Measurements from ENCODE around the gene SPNS2.

Gene SPNS2

GRCh38 chr17:4551141-4551540 is 52.5 kb downstream of the SPNS2 start:
- no peak for DNase-seq
- no peaks in the 10 kb centered on the region for H3K9me3 Mint-ChIP-seq

GRCh38 chr17:4551796-4552525 is 53.3 kb downstream of the SPNS2 start:
- Mint-ChIP-seq H3K9me3 (no peaks in the 10 kb centered on the region), H3K27ac (no peak overlapping the region), H3K36me3 (ENCODE audit: low read depth) (peaks cover 10% of the 10 kb centered on the region), H3K4me3 (no peak overlapping the region), H3K4me1 (peaks cover 35% of the 10 kb centered on the region), H3K27me3 (ENCODE audit: low read depth, poor library complexity) (no peaks in the 10 kb centered on the region)
- DNase-seq = no peak
- no peak for TF ChIP-seq CTCF (IDR thresholded peaks at IDR 0.05)

More at GRCh38 chr17:4551141-4551540, 52.5 kb downstream of the SPNS2 start:
- no peaks in the 10 kb centered on the region for H3K27me3 Mint-ChIP-seq (ENCODE audit: low read depth, poor library complexity)
- no peak for TF ChIP-seq CTCF (IDR thresholded peaks at IDR 0.05)
- H3K27ac Mint-ChIP-seq = no peak overlapping the region
- H3K36me3 Mint-ChIP-seq (ENCODE audit: low read depth) = peaks cover 10% of the 10 kb centered on the region
- no peak overlapping the region for H3K4me3 Mint-ChIP-seq
- H3K4me1 Mint-ChIP-seq = peaks cover 27% of the 10 kb centered on the region

GRCh38 chr17:4553669-4554068 is 55.0 kb downstream of the SPNS2 start:
- no peak for TF ChIP-seq CTCF (IDR thresholded peaks at IDR 0.05)
- peaks cover 6% of the 10 kb centered on the region for H3K36me3 Mint-ChIP-seq (ENCODE audit: low read depth)
- H3K4me3 Mint-ChIP-seq = peak overlapping the region; percentile 89
- no peak for DNase-seq
- no peak overlapping the region for H3K27ac Mint-ChIP-seq
- H3K9me3 Mint-ChIP-seq = no peaks in the 10 kb centered on the region
- no peaks in the 10 kb centered on the region for H3K27me3 Mint-ChIP-seq (ENCODE audit: low read depth, poor library complexity)
- peaks cover 43% of the 10 kb centered on the region for H3K4me1 Mint-ChIP-seq

DNA sequence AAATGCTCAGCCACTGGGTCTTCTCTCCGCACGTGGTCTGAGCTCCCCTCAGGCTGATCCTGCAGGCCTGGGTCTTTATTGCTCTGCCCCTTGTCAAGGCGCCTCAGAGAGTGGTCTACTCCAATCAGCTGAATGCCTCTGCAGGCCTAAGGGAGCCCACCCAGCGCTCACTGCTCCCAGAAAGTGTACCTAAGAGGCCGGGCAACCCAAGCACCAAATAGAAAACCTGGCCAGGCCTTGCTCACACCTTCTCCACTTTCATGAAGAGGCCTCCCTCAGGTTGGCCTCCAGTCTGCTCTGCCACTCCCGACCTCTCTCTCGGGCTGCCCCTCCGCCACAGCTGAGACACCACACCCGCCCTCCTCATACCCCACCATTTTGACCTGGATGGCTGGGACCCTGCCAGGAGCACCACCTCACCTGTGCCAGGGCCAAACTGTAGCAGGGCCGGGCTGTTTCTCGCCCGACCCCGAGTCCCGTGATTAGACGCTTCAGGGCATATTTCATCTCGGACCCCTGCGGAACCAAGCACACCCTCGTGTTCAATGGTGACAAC is 55.8 kb downstream of the SPNS2 start:
- peak overlapping the region; percentile 89 for H3K4me3 Mint-ChIP-seq
- TF ChIP-seq CTCF (IDR thresholded peaks at IDR 0.05) = no peak
- H3K27me3 Mint-ChIP-seq (ENCODE audit: low read depth, poor library complexity) = no peaks in the 10 kb centered on the region
- no peak for DNase-seq
- peaks cover 43% of the 10 kb centered on the region for H3K4me1 Mint-ChIP-seq
- H3K9me3 Mint-ChIP-seq = no peaks in the 10 kb centered on the region
- peaks cover 6% of the 10 kb centered on the region for H3K36me3 Mint-ChIP-seq (ENCODE audit: low read depth)
- no peak overlapping the region for H3K27ac Mint-ChIP-seq

DNA sequence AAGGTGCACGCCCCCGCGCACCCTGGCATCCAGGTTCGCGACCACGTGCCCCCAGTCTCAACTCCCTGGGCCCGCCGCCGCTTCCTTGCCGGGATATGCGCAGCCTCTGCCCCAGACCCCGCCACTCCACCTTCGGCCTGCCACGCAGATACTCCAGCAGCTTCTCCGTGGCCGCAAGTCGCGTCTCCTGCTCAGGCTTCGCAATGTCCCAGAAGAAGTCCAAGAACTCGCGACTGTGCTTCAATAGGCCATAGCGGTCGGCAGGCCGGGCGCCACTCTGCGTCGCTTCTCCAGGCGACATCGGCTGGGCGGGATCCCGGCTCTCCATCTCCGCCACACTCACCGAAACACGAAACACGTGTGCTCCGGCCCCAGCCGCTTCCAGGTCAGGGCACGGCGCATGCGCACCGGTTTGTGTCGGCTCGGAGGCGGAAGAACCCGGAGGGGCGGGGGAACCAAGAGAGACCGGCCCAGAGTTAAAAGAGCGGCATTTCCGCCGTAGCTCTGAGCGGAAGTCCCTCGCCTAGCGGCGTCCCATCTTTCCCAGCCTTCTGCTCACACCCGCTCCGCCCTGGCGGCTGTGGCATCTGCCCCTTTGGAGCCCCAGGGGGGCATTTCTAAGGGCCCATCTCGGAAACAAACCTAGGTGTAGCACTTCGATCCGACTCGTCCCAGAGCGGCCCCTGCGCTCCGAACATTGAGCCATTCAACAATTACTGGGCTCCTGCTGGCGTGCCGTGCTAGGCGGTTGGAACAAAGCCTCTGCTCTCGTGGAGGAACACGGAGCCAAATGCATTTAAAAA is 56.5 kb downstream of the SPNS2 start, which contains the start of gene MYBBP1A:
TSS of gene MYBBP1A (minus strand) at position 388 of the 803 bp plus-strand sequence. CDS start at position 328, 60 bp downstream.
- Mint-ChIP-seq H3K27me3 (ENCODE audit: low read depth, poor library complexity) (no peaks in the 10 kb centered on the region), H3K36me3 (ENCODE audit: low read depth) (peaks cover 6% of the 10 kb centered on the region), H3K4me3 (peak within 1 kb of the TSS; percentile 89), H3K27ac (peak within 1 kb of the TSS; percentile 82), H3K4me1 (peaks cover 47% of the 10 kb centered on the region), H3K9me3 (no peaks in the 10 kb centered on the region)
- TF ChIP-seq CTCF (IDR thresholded peaks at IDR 0.05) = no peak
- peak; percentile 98 for DNase-seq
